IMR-90 (cell line): ENCODE measurements around the gene P2RX3. TPM values are rescaled to one million over a fixed set of nuclear protein-coding genes. Genes with fewer than 3 reads are reported as not detected.

Experiments
- ATAC-seq: fragments of 200-7000 bp; cut with Tn5 transposase; 2 replicates; pipeline ENCODE4 v1.9.1; 2020; ENCODE audit warnings: low read depth, mild to moderate bottlenecking, moderate library complexity
- BruUV-seq: library from RNA; stranded (reverse); fragments of 400-500 nt; replicated peaks from 2 replicates; lab custom pipeline; 2021; lab: Mats Ljungman, UMichigan
- CTCF ChIA-PET: fragments of 300-600 bp; formaldehyde crosslinking; extraction: SDS; loops from one replicate; lab custom pipeline; 2021; ENCODE audit warnings: antibody characterized with exemption; lab: Yijun Ruan, JAX
- POLR2A ChIA-PET: fragments of 300-600 bp; sonication (Branson Sonifier 250); formaldehyde crosslinking; loops from one replicate; lab custom pipeline; 2022; ENCODE audit warnings: antibody characterized with exemption; ENCODE audit not compliant: unreplicated experiment; lab: Charles Lee
- DNase-seq: peaks from one replicate; pipeline ENCODE4 v3.0.0; 2013
- H2AFZ ChIP-seq: replicated peaks from 2 replicates; pipeline ENCODE3; 2013; ENCODE audit warnings: low read length, mild to moderate bottlenecking; ENCODE audit not compliant: poor library complexity
- H2AK5ac ChIP-seq: 2 replicates; pipeline ENCODE4 v1.6.1; 2013; ENCODE audit warnings: low read depth, low read length, inconsistent platforms
- H2AK9ac ChIP-seq: replicated peaks from 2 replicates; pipeline ENCODE3; 2013; ENCODE audit warnings: mild to moderate bottlenecking, low read depth, low read length, moderate library complexity; ENCODE audit not compliant: poor library complexity
- H2BK120ac ChIP-seq: 2 replicates; pipeline ENCODE4 v1.6.1; 2013; ENCODE audit warnings: low read depth, low read length, inconsistent platforms
- H2BK15ac ChIP-seq: 3 replicates; pipeline ENCODE4 v1.6.1; 2013; ENCODE audit warnings: low read depth, low read length, inconsistent platforms
- H2BK20ac ChIP-seq: 2 replicates; pipeline ENCODE4 v1.6.1; 2013; ENCODE audit warnings: low read depth, mild to moderate bottlenecking, inconsistent platforms, low read length, moderate library complexity
- H2BK5ac ChIP-seq: 2 replicates; pipeline ENCODE4 v1.6.1; 2013; ENCODE audit warnings: mild to moderate bottlenecking, low read depth, low read length, inconsistent platforms; ENCODE audit not compliant: poor library complexity, severe bottlenecking
- H3K14ac ChIP-seq: replicated peaks from 2 replicates; pipeline ENCODE4 v1.6.1; 2013; ENCODE audit warnings: low read depth, low read length, inconsistent platforms
- H3K18ac ChIP-seq: 2 replicates; pipeline ENCODE4 v1.6.1; 2013; ENCODE audit warnings: low read depth, low read length, control low read depth
- H3K23ac ChIP-seq: 2 replicates; pipeline ENCODE4 v1.6.1; 2013; ENCODE audit warnings: low read depth, low read length, inconsistent platforms
- H3K27ac ChIP-seq: 2 replicates; pipeline ENCODE4 v1.5.1; 2013; ENCODE audit warnings: mild to moderate bottlenecking, control low read depth, low read length; ENCODE audit not compliant: insufficient read depth
- H3K27me3 ChIP-seq: 2 replicates; pipeline ENCODE4 v1.6.1; 2013; ENCODE audit warnings: low read length; ENCODE audit not compliant: control insufficient read depth, insufficient read depth
- H3K36me3 ChIP-seq: 2 replicates; pipeline ENCODE4 v1.6.1; 2013; ENCODE audit warnings: low read length, mixed read lengths; ENCODE audit not compliant: control insufficient read depth, insufficient read depth
- H3K4ac ChIP-seq: 2 replicates; pipeline ENCODE4 v1.6.1; 2013; ENCODE audit warnings: low read depth, low read length, inconsistent platforms
- H3K4me1 ChIP-seq: 2 replicates; pipeline ENCODE4 v1.6.1; 2013; ENCODE audit warnings: low read length, mixed read lengths; ENCODE audit not compliant: control insufficient read depth, insufficient read depth
- H3K4me2 ChIP-seq: 2 replicates; pipeline ENCODE4 v1.6.1; 2013; ENCODE audit warnings: low read depth, mild to moderate bottlenecking, control low read depth, low read length, moderate library complexity
- H3K4me3 ChIP-seq: 2 replicates; pipeline ENCODE4 v1.5.1; 2013; ENCODE audit warnings: low read depth, mild to moderate bottlenecking, control low read depth, low read length, moderate library complexity; ENCODE audit not compliant: insufficient read depth
- H3K56ac ChIP-seq: 2 replicates; pipeline ENCODE4 v1.6.1; 2013; ENCODE audit warnings: low read length, inconsistent platforms; ENCODE audit not compliant: insufficient read depth; ENCODE audit errors: extremely low read depth
- H3K79me1 ChIP-seq, 2 experiments: 2 replicates each; pipeline ENCODE4 v1.6.1; 2013; ENCODE audit warnings: low read length in 2 of 2, inconsistent platforms in 1 of 2, low read depth in 1 of 2
- H3K9ac ChIP-seq: 2 replicates; pipeline ENCODE4 v1.6.1; 2013; ENCODE audit warnings: low read depth, low read length, control low read depth
- H3K9me1 ChIP-seq: 2 replicates; pipeline ENCODE4 v1.6.1; 2013; ENCODE audit warnings: low read length, inconsistent platforms; ENCODE audit not compliant: insufficient read depth
- H3K9me3 ChIP-seq: 2 replicates; pipeline ENCODE4 v1.6.1; 2013; ENCODE audit warnings: low read length; ENCODE audit not compliant: control insufficient read depth, insufficient read depth
- H4K20me1 ChIP-seq: 2 replicates; pipeline ENCODE4 v1.6.1; 2013; ENCODE audit warnings: low read length, inconsistent platforms; ENCODE audit not compliant: insufficient read depth
- H4K5ac ChIP-seq: 2 replicates; pipeline ENCODE4 v1.6.1; 2013; ENCODE audit warnings: mild to moderate bottlenecking, low read depth, low read length, control low read depth
- H4K8ac ChIP-seq, 2 experiments: 2 replicates each; pipeline ENCODE4 v1.6.1; 2013; ENCODE audit warnings: low read depth in 2 of 2, low read length in 2 of 2, control low read depth in 1 of 2, inconsistent platforms in 1 of 2
- H4K91ac ChIP-seq: 2 replicates; pipeline ENCODE4 v1.6.1; 2013; ENCODE audit warnings: low read depth, low read length, inconsistent platforms; ENCODE audit not compliant: insufficient read depth
- CHD1 ChIP-seq: IDR thresholded peaks from 2 replicates; pipeline ENCODE4 v1.6.1; 2012; ENCODE audit warnings: low read depth, low read length, improper control_type of control experiment
- ELK1 ChIP-seq: fragments of 150-350 bp; IDR thresholded peaks from 2 replicates; pipeline ENCODE4 v1.6.1; 2016; ENCODE audit warnings: low read depth, mild to moderate bottlenecking, low read length, moderate library complexity, borderline replicate concordance
- MXI1 ChIP-seq: IDR thresholded peaks from 2 replicates; pipeline ENCODE4 v1.6.1; 2012; ENCODE audit warnings: low read depth, mild to moderate bottlenecking, low read length, moderate library complexity, borderline replicate concordance
- SMC3 ChIP-seq: fragments of 150-350 bp; IDR thresholded peaks from 2 replicates; pipeline ENCODE4 v1.6.1; 2016; ENCODE audit warnings: low read depth, mild to moderate bottlenecking, antibody characterized with exemption, low read length, moderate library complexity
- USF2 ChIP-seq: fragments of 150-350 bp; IDR thresholded peaks from 2 replicates; pipeline ENCODE4 v1.6.1; 2017; ENCODE audit warnings: mild to moderate bottlenecking, antibody characterized with exemption, low read length, low read depth
- WGBS, 2 experiments: methylation state at CpG; one replicate each; pipeline versions ENCODE4 v1.1.5 to v1.1.7; 2013; ENCODE audit warnings: missing lambda C conversion rate in 2 of 2; ENCODE audit not compliant: insufficient read length in 1 of 2; ENCODE audit errors: extremely low coverage in 2 of 2; 5-methylcytosine and 5-hydroxymethylcytosine counted together
- dilution Hi-C: fragments of 300-500 bp; cut with HindIII; formaldehyde crosslinking; loops from one replicate; pipeline ENCODE4 v1.14.3; 2018; ENCODE audit warnings: low sequenced_read_pairs; ENCODE audit not compliant: unreplicated experiment
- in situ Hi-C: fragments of 300-500 bp; cut with MboI; formaldehyde crosslinking; loops from 3 replicates; pipeline ENCODE4 v1.14.3; 2019; ENCODE audit warnings: low sequenced_read_pairs, inconsistent platforms, mixed read lengths
- intact Hi-C: fragments of 100-400 bp; cut with micrococcal nuclease; formaldehyde crosslinking; loops from 2 replicates; pipeline ENCODE4 v1.10.0; 2022
- polyA plus RNA-seq, 3 experiments: library from polyadenylated mRNA; depleted of rRNA; stranded (reverse); fragments of >200 nt; gene quantifications; 2 replicates each; pipeline ENCODE4 v1.2.3, GENCODE V29; 2012; ENCODE audit warnings: low replicate concordance in 1 of 3
- total RNA-seq: library from RNA; depleted of rRNA; stranded (reverse); fragments of >200 nt; gene quantifications from 2 replicates; pipeline ENCODE4 v1.2.3, GENCODE V29; 2012

P2RX3 gene
- total and polyA plus RNA-seq, 2 of the 4 experiments (the other 2 are of a cell fraction), result not detected

GRCh38 chr11:57306161-57306876, 31.8 kb upstream of the P2RX3 start:
- in situ Hi-C loops, result no loop called here
- no peak for ATAC-seq
- H3K9ac ChIP-seq, result no peak overlapping the region

More at GRCh38 chr11:57306161-57306876, 31.8 kb upstream of the P2RX3 start:
- no peak overlapping the region for H4K5ac ChIP-seq
- ChIA-PET POLR2A (no interaction called here), CTCF (no interaction called here)
- H3K36me3 ChIP-seq, result peaks cover 66% of the 10 kb centered on the region
- H3K56ac ChIP-seq, result no peak overlapping the region
- dilution Hi-C loops (no loop called here), intact Hi-C loops (no loop called here)
- no peak overlapping the region for H3K4me3 ChIP-seq
- peaks cover 65% of the 10 kb centered on the region for H4K20me1 ChIP-seq
- DNase-seq, result peak; percentile 19
- 84% methylated on average over 5 of the region's 15 CpGs; no CpG with 5 or more reads in 1 of the 2 experiments for WGBS, 2 experiments
- H4K91ac ChIP-seq, result no peak overlapping the region
- H3K4me1 ChIP-seq, result peaks cover 41% of the 10 kb centered on the region
- no peak overlapping the region for H2AK9ac ChIP-seq
- H3K79me1 ChIP-seq, result peaks cover 40 to 89% of the 10 kb centered on the region in 2 experiments
- no peak overlapping the region for H4K8ac ChIP-seq
- H3K27ac ChIP-seq, result no peak overlapping the region
- no peaks in the 10 kb centered on the region for H3K27me3 ChIP-seq
- H2AK5ac ChIP-seq, result 0 out of 2 replicates have a peak overlapping the region, but pooled peaks have one; percentile 9
- H3K9me3 ChIP-seq, result no peaks in the 10 kb centered on the region
- BruUV-seq, result no TSS peak
- H3K18ac ChIP-seq, result no peak overlapping the region
- no peak overlapping the region for H3K4ac ChIP-seq
- H3K4me2 ChIP-seq, result no peak overlapping the region
- H2AFZ ChIP-seq, result no peak overlapping the region
- H3K9me1 ChIP-seq, result peaks cover 53% of the 10 kb centered on the region
- no peak overlapping the region; the same call in 1 of the 2 replicates for H3K23ac ChIP-seq
- TF ChIP-seq ELK1 (no peak), CHD1 (no peak), USF2 (no peak), MXI1 (no peak), SMC3 (no peak)
- no peak overlapping the region for H3K14ac ChIP-seq
- no peak overlapping the region for H2BK20ac ChIP-seq
- no peak overlapping the region for H2BK120ac ChIP-seq
- no peak overlapping the region for H2BK5ac ChIP-seq
- H2BK15ac ChIP-seq, result no peak overlapping the region
